Epithelial cell of esophagus (primary cell): ENCODE data around the gene HES7.
"Not testable (repeated sequence)": the region's sequence is repeated elsewhere in the genome, so short reads cannot be mapped to it uniquely, and the experiment has no call there.

ENCODE experiments used
- DNase-seq: peaks from one replicate; pipeline ENCODE4 v3.0.0; 2010; ENCODE audit warnings: low read depth
- H3K4me3 ChIP-seq: 2 replicates; pipeline ENCODE4 v1.5.1; 2011; ENCODE audit warnings: mild to moderate bottlenecking, low read length, control low read depth
- TF ChIP-seq, protein P1 (sequence below): IDR thresholded peaks from 2 replicates; pipeline ENCODE4 v1.5.1; 2011; ENCODE audit warnings: low read depth, mild to moderate bottlenecking, low read length, control low read depth, inconsistent platforms; ENCODE audit not compliant: insufficient read depth; ENCODE audit errors: missing control alignments

Gene HES7

DNA sequence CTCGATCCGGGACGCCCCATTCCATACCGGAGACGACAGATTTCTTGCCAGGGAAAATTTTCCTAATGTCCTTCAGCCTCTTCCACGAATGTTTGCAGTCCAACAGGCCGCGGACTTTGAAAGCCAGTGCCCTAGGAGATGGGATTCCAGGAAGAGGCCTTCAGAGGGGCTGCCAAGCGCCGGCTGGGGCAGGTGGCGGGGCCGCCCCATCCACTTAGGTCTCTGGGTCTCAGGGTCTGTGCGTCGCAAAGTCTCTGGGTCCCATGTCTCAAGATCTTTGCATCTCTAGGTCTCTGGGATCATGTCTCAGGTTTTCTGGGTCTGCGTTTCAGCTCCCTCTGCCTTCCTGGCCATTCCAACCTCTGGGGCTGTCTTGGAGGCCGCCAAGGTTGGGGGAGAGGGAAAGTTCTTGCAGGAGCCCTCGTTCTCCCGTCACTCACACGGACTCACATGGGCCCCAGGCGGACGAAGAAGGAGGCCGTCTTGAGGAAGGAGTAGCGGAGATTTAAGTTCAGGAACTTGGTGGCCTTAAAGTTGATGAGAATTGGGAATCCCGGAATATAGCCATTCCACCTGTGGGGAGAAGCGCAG lies 43.6 kb downstream of the HES7 start:
- DNase-seq, result no peak
- H3K4me3 ChIP-seq, result peak overlapping the region; percentile 43
- TF ChIP-seq, protein P1, sequence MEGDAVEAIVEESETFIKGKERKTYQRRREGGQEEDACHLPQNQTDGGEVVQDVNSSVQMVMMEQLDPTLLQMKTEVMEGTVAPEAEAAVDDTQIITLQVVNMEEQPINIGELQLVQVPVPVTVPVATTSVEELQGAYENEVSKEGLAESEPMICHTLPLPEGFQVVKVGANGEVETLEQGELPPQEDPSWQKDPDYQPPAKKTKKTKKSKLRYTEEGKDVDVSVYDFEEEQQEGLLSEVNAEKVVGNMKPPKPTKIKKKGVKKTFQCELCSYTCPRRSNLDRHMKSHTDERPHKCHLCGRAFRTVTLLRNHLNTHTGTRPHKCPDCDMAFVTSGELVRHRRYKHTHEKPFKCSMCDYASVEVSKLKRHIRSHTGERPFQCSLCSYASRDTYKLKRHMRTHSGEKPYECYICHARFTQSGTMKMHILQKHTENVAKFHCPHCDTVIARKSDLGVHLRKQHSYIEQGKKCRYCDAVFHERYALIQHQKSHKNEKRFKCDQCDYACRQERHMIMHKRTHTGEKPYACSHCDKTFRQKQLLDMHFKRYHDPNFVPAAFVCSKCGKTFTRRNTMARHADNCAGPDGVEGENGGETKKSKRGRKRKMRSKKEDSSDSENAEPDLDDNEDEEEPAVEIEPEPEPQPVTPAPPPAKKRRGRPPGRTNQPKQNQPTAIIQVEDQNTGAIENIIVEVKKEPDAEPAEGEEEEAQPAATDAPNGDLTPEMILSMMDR, result no peak

GRCh38 chr17:8079291-8080207 lies 44.4 kb downstream of the HES7 start:
- DNase-seq, result peak; percentile 66
- TF ChIP-seq, protein P1, result peak; percentile 70
- H3K4me3 ChIP-seq, result peak overlapping the region; percentile 43

- H3K4me3 ChIP-seq, DNase-seq: not testable (repeated sequence)
Measured at GRCh38 chr17:8077939-8078338, 46.0 kb downstream of the HES7 start.

GRCh38 chr17:8076502-8077266 lies 47.2 kb downstream of the HES7 start:
- no peak overlapping the region for H3K4me3 ChIP-seq
- DNase-seq, result no peak
- TF ChIP-seq, protein P1, result no peak

- no peak overlapping the region for H3K4me3 ChIP-seq
- TF ChIP-seq, protein P1, result no peak
- DNase-seq, result no peak
Measured at GRCh38 chr17:8075574-8076342, 48.1 kb downstream of the HES7 start.

- H3K4me3 ChIP-seq, result no peak overlapping the region
- no peak for DNase-seq
- TF ChIP-seq, protein P1, result no peak
Measured at GRCh38 chr17:8075081-8075480, 48.8 kb downstream of the HES7 start.

DNA sequence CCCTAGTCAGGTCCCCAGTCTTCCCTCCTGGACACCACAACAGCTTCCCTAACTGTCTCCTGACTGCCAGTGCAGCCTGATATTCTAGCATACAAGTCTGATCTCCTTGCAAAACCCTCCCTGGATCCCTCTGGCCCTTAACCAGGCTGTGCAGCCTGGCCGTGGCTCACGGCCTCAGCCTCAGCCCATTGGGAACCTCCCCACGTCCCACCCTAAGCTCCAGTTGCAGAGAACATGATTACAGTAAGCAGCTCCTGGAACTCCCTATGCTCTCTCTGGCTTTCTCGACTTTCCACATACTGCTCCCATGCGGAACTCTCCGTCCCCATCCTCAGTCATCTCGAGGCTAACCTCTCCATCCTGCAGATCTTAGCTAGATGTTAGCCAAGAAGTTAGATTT lies 49.4 kb downstream of the HES7 start:
- TF ChIP-seq, protein P1, result no peak
- DNase-seq, result no peak
- no peak overlapping the region for H3K4me3 ChIP-seq
